Endothelial cell of umbilical vein (primary cell): ENCODE measurements around the gene SLC4A1AP. TPM values are rescaled to one million over a fixed set of nuclear protein-coding genes. Genes with fewer than 3 reads are reported as not detected.

Source experiments
- BruUV-seq: library from RNA; stranded (reverse); fragments of 400-500 nt; replicated peaks from 2 replicates; lab custom pipeline; 2021; lab: Mats Ljungman, UMichigan
- CTCF ChIA-PET: fragments of 300-600, 350-600 bp; sonication (Branson Sonifier 250); formaldehyde crosslinking; loops from one replicate; lab custom pipeline; 2021; ENCODE audit warnings: antibody characterized with exemption, inconsistent platforms; lab: Charles Lee
- POLR2A ChIA-PET: fragments of 300-600, 350-600 bp; sonication (Branson Sonifier 250); formaldehyde crosslinking; loops from one replicate; lab custom pipeline; 2021; ENCODE audit warnings: antibody characterized with exemption, inconsistent platforms; lab: Charles Lee
- DNase-seq: peaks from one replicate; pipeline ENCODE4 v3.0.0-alpha.2; 2011; ENCODE audit warnings: low read depth, low spot score
- FAIRE-seq: peaks from 2 replicates; lab custom pipeline; 2011; peaks lifted over from hg19 to GRCh38; lab: Jason Lieb, UNC
- H2AFZ ChIP-seq: 2 replicates; pipeline ENCODE4 v1.6.0; 2012; ENCODE audit warnings: low read depth, low read length, control low read depth, inconsistent platforms
- H3K27ac ChIP-seq: 2 replicates; pipeline ENCODE4 v1.5.1; 2011; ENCODE audit warnings: low read depth, mild to moderate bottlenecking, control low read depth, low read length, moderate library complexity; ENCODE audit not compliant: insufficient read depth
- H3K27me3 ChIP-seq, 2 experiments: 2 replicates each; pipeline versions ENCODE4 v1.6.0 to v1.6.1; 2011; ENCODE audit warnings: low read length in 2 of 2, mixed read lengths in 1 of 2; ENCODE audit not compliant: control insufficient read depth in 2 of 2, insufficient read depth in 2 of 2
- H3K36me3 ChIP-seq, 2 experiments: 2 replicates in 1 of 2; 3 replicates in 1 of 2; pipeline ENCODE4 v1.5.1; 2011; ENCODE audit warnings: low read length in 2 of 2, mild to moderate bottlenecking in 1 of 2, moderate library complexity in 1 of 2; ENCODE audit not compliant: control insufficient read depth in 2 of 2, insufficient read depth in 2 of 2; ENCODE audit errors: extremely low read depth in 1 of 2
- H3K4me1 ChIP-seq: 3 replicates; pipeline ENCODE4 v1.5.1; 2011; ENCODE audit warnings: mild to moderate bottlenecking, low read length; ENCODE audit not compliant: control insufficient read depth, insufficient read depth; ENCODE audit errors: extremely low read depth
- H3K4me2 ChIP-seq: 2 replicates; pipeline ENCODE4 v1.6.1; 2011; ENCODE audit warnings: low read length, control low read depth, mixed read lengths; ENCODE audit not compliant: insufficient read depth
- H3K4me3 ChIP-seq, 3 experiments: fragments of 200-600 bp in 1 of 3; sonication (generic), shearing (Covaris generic) in 1 of 3; replicated peaks in 1 of 3; 2 replicates each; pipeline ENCODE4 v1.5.1; 2011 to 2016; ENCODE audit warnings: control low read depth in 3 of 3, low read length in 3 of 3, mild to moderate bottlenecking in 2 of 3, inconsistent platforms in 1 of 3, low read depth in 1 of 3, moderate library complexity in 1 of 3; ENCODE audit not compliant: insufficient read depth in 1 of 3
- H3K79me2 ChIP-seq: 2 replicates; pipeline ENCODE4 v1.6.0; 2012; ENCODE audit warnings: low read length, inconsistent platforms; ENCODE audit not compliant: control insufficient read depth, insufficient read depth
- H3K9ac ChIP-seq: replicated peaks from 2 replicates; pipeline ENCODE3; 2011; ENCODE audit warnings: low read length, control low read depth; ENCODE audit not compliant: insufficient read depth; ENCODE audit errors: extremely low read depth
- H3K9me1 ChIP-seq: replicated peaks from 3 replicates; pipeline ENCODE4 v1.6.0; 2011; ENCODE audit warnings: mild to moderate bottlenecking, low read length; ENCODE audit not compliant: control insufficient read depth, insufficient read depth; ENCODE audit errors: extremely low read depth
- H3K9me3 ChIP-seq: replicated peaks from 2 replicates; pipeline ENCODE4 v1.5.1; 2012; ENCODE audit warnings: low read length, inconsistent platforms; ENCODE audit not compliant: control insufficient read depth, insufficient read depth
- H4K20me1 ChIP-seq: replicated peaks from 2 replicates; pipeline ENCODE3; 2011; ENCODE audit warnings: mild to moderate bottlenecking, low read length; ENCODE audit not compliant: control insufficient read depth, insufficient read depth; ENCODE audit errors: extremely low read depth
- CTCF ChIP-seq, 2 donors: IDR thresholded peaks; 1 replicate in 1 of 2; 2 replicates in 1 of 2; pipeline ENCODE4 v1.5.1; 2011; ENCODE audit warnings: low read length in 2 of 2, mild to moderate bottlenecking in 2 of 2, moderate library complexity in 2 of 2, control low read depth in 1 of 2, inconsistent platforms in 1 of 2, low read depth in 1 of 2; ENCODE audit not compliant: insufficient read depth in 1 of 2; ENCODE audit errors: extremely low read depth in 1 of 2
- EZH2 ChIP-seq: IDR thresholded peaks from 2 replicates; pipeline ENCODE4 v1.6.1; 2012; ENCODE audit warnings: borderline replicate concordance, low read depth, mild to moderate bottlenecking, moderate library complexity, low read length, inconsistent platforms; ENCODE audit not compliant: severe bottlenecking
- FOS ChIP-seq: IDR thresholded peaks from 2 replicates; pipeline ENCODE4 v1.6.1; 2011; ENCODE audit warnings: mild to moderate bottlenecking, low read length, moderate library complexity, borderline replicate concordance; ENCODE audit not compliant: insufficient read depth
- GATA2 ChIP-seq: IDR thresholded peaks from 2 replicates; pipeline ENCODE4 v1.7.0; 2011; ENCODE audit warnings: low read depth, mild to moderate bottlenecking, moderate library complexity, mixed read lengths, low read length; ENCODE audit not compliant: insufficient read length, insufficient read depth
- JUN ChIP-seq: IDR thresholded peaks from 2 replicates; pipeline ENCODE4 v1.6.1; 2011; ENCODE audit warnings: borderline replicate concordance, low read depth; ENCODE audit not compliant: insufficient read length, insufficient read depth
- MAX ChIP-seq: IDR thresholded peaks from 2 replicates; pipeline ENCODE4 v1.6.1; 2011; ENCODE audit not compliant: insufficient read depth, insufficient read length
- MYC ChIP-seq: IDR thresholded peaks from one replicate; pipeline ENCODE4 v1.6.1; 2011; ENCODE audit warnings: mild to moderate bottlenecking, low read depth, low read length
- POLR2A ChIP-seq: IDR thresholded peaks from 2 replicates; pipeline ENCODE4 v1.6.1; 2012; ENCODE audit warnings: low read depth, mild to moderate bottlenecking, control low read depth, low read length
- POLR2AphosphoS5 ChIP-seq: IDR thresholded peaks from 2 replicates; pipeline ENCODE4 v1.6.1; 2012; ENCODE audit warnings: low read depth, mild to moderate bottlenecking, control low read depth, low read length, moderate library complexity; ENCODE audit not compliant: insufficient read depth
- dilution Hi-C: fragments of 300-500 bp; cut with MboI; formaldehyde crosslinking; loops from one replicate; pipeline ENCODE4 v1.15.0; 2019; ENCODE audit warnings: low sequenced_read_pairs; ENCODE audit not compliant: extremely low pct_ligation_motif_present
- intact Hi-C: fragments of 100-400 bp; cut with micrococcal nuclease; formaldehyde crosslinking; loops from one replicate; pipeline ENCODE4 v1.10.0; 2022
- polyA plus RNA-seq, 4 experiments: library from polyadenylated mRNA; depleted of rRNA in 3 of 4; stranded (reverse) in 3 of 4; unstranded in 1 of 4; fragments of >200 nt; gene quantifications; 2 replicates each; pipeline versions ENCODE4 v1.2.1 to v1.2.3, GENCODE V29; 2011 to 2012; ENCODE audit warnings: missing spikeins in 1 of 4
- total RNA-seq: library from RNA; stranded (reverse); gene quantifications from 2 replicates; pipeline ENCODE4 v1.2.3, GENCODE V29; 2021

Gene SLC4A1AP
- total and polyA plus RNA-seq, 2 donors (not counting 3 experiments of a cell fraction or from before 2014, with no cell fraction given), result 9.5 to 28.4 TPM

- no peak overlapping the region for H2AFZ ChIP-seq
- no peaks in the 10 kb centered on the region for H3K9me3 ChIP-seq
- POLR2A ChIA-PET, result no interaction called here
- peaks cover 14% of the 10 kb centered on the region for H3K4me1 ChIP-seq
- no peak overlapping the region for H3K4me2 ChIP-seq
- CTCF ChIA-PET, result interaction anchor here (2.9 kb wide), 1 partner anchor 16 kb away, joined by 48 read pairs; no protein-coding TSS in a partner anchor
- dilution Hi-C loops (no loop called here), intact Hi-C loops (no loop called here)
- FAIRE-seq (no peak), DNase-seq (no peak)
- H3K27me3 ChIP-seq, result no peaks in the 10 kb centered on the region
- TF ChIP-seq POLR2AphosphoS5, result no peak
- TF ChIP-seq FOS, result no peak
- TF ChIP-seq CTCF (IDR thresholded peaks at IDR 0.05; ENCODE audit: extremely low read depth in 1 of 2, insufficient read depth in 1 of 2, low read depth in 1 of 2, low read length in 2 of 2), result no peak
- TF ChIP-seq POLR2A, result no peak
- no peak for TF ChIP-seq JUN
- no peak for TF ChIP-seq MAX
- TF ChIP-seq GATA2, result no peak
- no peak for TF ChIP-seq MYC
- no peak for TF ChIP-seq EZH2
- no peak overlapping the region for H3K27ac ChIP-seq
- H3K4me3 ChIP-seq, result no peak overlapping the region
- no peak overlapping the region for H3K9ac ChIP-seq
- no TSS peak for BruUV-seq
- H4K20me1 ChIP-seq, result no peaks in the 10 kb centered on the region
- H3K9me1 ChIP-seq, result no peaks in the 10 kb centered on the region
- H3K79me2 ChIP-seq, result no peaks in the 10 kb centered on the region
- no peaks in the 10 kb centered on the region for H3K36me3 ChIP-seq
Observed at GRCh38 chr2:27721335-27721734, 57.6 kb downstream of the SLC4A1AP start.
